Ovary (tissue), 9 donors: Measurements from ENCODE around the gene LRCH1. TPM values are rescaled to one million over a fixed set of nuclear protein-coding genes. Genes with fewer than 3 reads are reported as not detected.

Experiments used
- DNase-seq, 5 donors: peaks; one replicate each; pipeline ENCODE4 v3.0.0-alpha.2; 2019 to 2020
- H3K27ac ChIP-seq, 2 donors: fragments of 200-600 bp; one replicate each; pipeline versions ENCODE4 v1.5.1 to v1.8.0; 2019 to 2022
- H3K27me3 ChIP-seq: fragments of 200-600 bp; one replicate; pipeline ENCODE4 v1.8.0; 2022
- H3K36me3 ChIP-seq: fragments of 200-600 bp; sonication (generic); one replicate; pipeline ENCODE4 v1.5.1; 2019
- H3K4me1 ChIP-seq: one replicate; pipeline ENCODE4 v1.8.1; 2013; ENCODE audit warnings: mild to moderate bottlenecking, moderate library complexity; ENCODE audit not compliant: insufficient read depth
- H3K4me3 ChIP-seq: fragments of 200-600 bp; sonication (generic); one replicate; pipeline ENCODE4 v1.5.1; 2017
- H3K9me3 ChIP-seq, 2 donors: fragments of 200-600 bp in 1 of 2; sonication (generic) in 1 of 2; one replicate each; pipeline versions ENCODE4 v1.5.1 to v1.8.1; 2013 to 2019; ENCODE audit warnings: mild to moderate bottlenecking in 1 of 2, moderate library complexity in 1 of 2
- CTCF ChIP-seq, 3 donors: fragments of 450-650 bp in 2 of 3; fragments of 200-600 bp in 1 of 3; IDR thresholded peaks; one replicate each; pipeline versions ENCODE4 v1.5.1 to v1.8.0; 2016 to 2022; ENCODE audit warnings: antibody characterized with exemption in 3 of 3, mild to moderate bottlenecking in 1 of 3
- EP300 ChIP-seq: sonication (generic); formaldehyde crosslinking; IDR thresholded peaks from one replicate; pipeline ENCODE4 v1.6.1; 2017; ENCODE audit warnings: antibody characterized with exemption
- POLR2A ChIP-seq: fragments of 450-650 bp; IDR thresholded peaks from one replicate; pipeline ENCODE4 v1.6.1; 2017; ENCODE audit warnings: antibody characterized with exemption, mild to moderate bottlenecking, moderate library complexity
- WGBS, 3 donors: extraction: QIAGEN DNeasy Blood & Tissue Kit in 1 of 3; methylation state at CpG; one replicate each; pipeline versions ENCODE4 v1.1.5 to v1.1.7; 2013 to 2017; 5-methylcytosine and 5-hydroxymethylcytosine counted together
- intact Hi-C, 4 donors: fragments of 100-400 bp; cut with DNase I; formaldehyde crosslinking; loops; one replicate each; pipeline versions ENCODE4 v1.11.0 to v1.15.1; 2022 to 2023
- polyA plus RNA-seq, 2 donors: library from polyadenylated mRNA; stranded (reverse); fragments of 200-250 nt in 1 of 2; fragments of 350-450 nt in 1 of 2; fragmentation: Illumina TruSeq in 1 of 2; extraction: RNeasy Lipid Tissue Mini Kit (QIAGEN cat#74804) in 1 of 2; gene quantifications; one replicate each; pipeline ENCODE4 v1.2.3, GENCODE V29; 2013 to 2014
- total RNA-seq, 7 donors: library from RNA; depleted of rRNA in 2 of 7; stranded (reverse); fragments of >200 nt in 2 of 7; fragmentation: NEBNext Ultra II Directional in 3 of 7; extraction: Animal tissue kit (Norgen Biotek cat#: 25700) in 3 of 7; gene quantifications; one replicate each; pipeline versions ENCODE4 v1.1.0 to v1.2.4, GENCODE V29; 2016 to 2023
- donor health status: DM: no; HTN: no; CAD: no; lungs with moderate emphysema.
- donor health status: DM: no; HTN: no; CAD: no.
- donor health status: Bipolar disorder and iron deficiency.
- donor health status: DM: yes; HTN: yes; CAD: no.
- donor health status: DM: no; HTN: no; CAD: no.
- donor health status: DM: yes; HTN: yes; CAD: no.

LRCH1 gene
- total and polyA plus RNA-seq, 9 donors, result 7.6 to 19.3 (median 15.8) TPM

- H3K36me3 ChIP-seq, result no peaks in the 10 kb centered on the region
- no peaks in the 10 kb centered on the region for H3K27me3 ChIP-seq
- 67 to 77% (median 67%) methylated on average over 3 of the region's 3 CpGs for WGBS, 3 donors
- peaks cover 9% of the 10 kb centered on the region for H3K4me1 ChIP-seq
- H3K27ac ChIP-seq, result no peak overlapping the region
- intact Hi-C loops, result no loop called here
- DNase-seq, result no peak
- TF ChIP-seq POLR2A, result no peak
- no peak for TF ChIP-seq CTCF (IDR thresholded peaks at IDR 0.05)
- TF ChIP-seq EP300, result no peak
- no peak overlapping the region for H3K4me3 ChIP-seq
- H3K9me3 ChIP-seq, result no peaks in the 10 kb centered on the region
Measured at GRCh38 chr13:46605825-46606554, 53.0 kb downstream of the LRCH1 start.

- Histone ChIP-seq H3K4me1 (peaks cover 9% of the 10 kb centered on the region), H3K9me3 (no peaks in the 10 kb centered on the region), H3K27me3 (no peaks in the 10 kb centered on the region), H3K36me3 (no peaks in the 10 kb centered on the region), H3K4me3 (no peak overlapping the region), H3K27ac (no peak overlapping the region)
- WGBS, 3 donors, result 75 to 89% (median 88%) methylated on average over 3 of the region's 3 CpGs
- TF ChIP-seq CTCF (IDR thresholded peaks at IDR 0.05) (no peak), POLR2A (no peak), EP300 (no peak)
- intact Hi-C loops, result no loop called here
- no peak for DNase-seq
Measured at GRCh38 chr13:46606970-46607369, 54.0 kb downstream of the LRCH1 start.

GRCh38 chr13:46607768-46608564, 55.0 kb downstream of the LRCH1 start:
- intact Hi-C loops, result no loop called here
- Histone ChIP-seq H3K27ac (no peak overlapping the region), H3K4me1 (peaks cover 9% of the 10 kb centered on the region), H3K36me3 (no peaks in the 10 kb centered on the region), H3K27me3 (no peaks in the 10 kb centered on the region), H3K4me3 (no peak overlapping the region), H3K9me3 (no peaks in the 10 kb centered on the region)
- 89 to 90% (median 89%) methylated on average over 9 of the region's 9 CpGs for WGBS, 3 donors
- DNase-seq, result no peak
- TF ChIP-seq EP300, result no peak

- TF ChIP-seq EP300, result no peak
- no peak for TF ChIP-seq POLR2A
- TF ChIP-seq CTCF (IDR thresholded peaks at IDR 0.05), result no peak
Measured at GRCh38 chr13:46609052-46609451, 56.1 kb downstream of the LRCH1 start.

GRCh38 chr13:46609726-46610125, 56.8 kb downstream of the LRCH1 start:
- no peak overlapping the region for H3K4me3 ChIP-seq
- no peaks in the 10 kb centered on the region for H3K27me3 ChIP-seq
- peaks cover 6% of the 10 kb centered on the region for H3K4me1 ChIP-seq
- TF ChIP-seq EP300 (no peak), CTCF (IDR thresholded peaks at IDR 0.05) (no peak), POLR2A (no peak)
- WGBS, 3 donors, result 93 to 97% (median 93%) methylated on average over 6 of the region's 6 CpGs
- DNase-seq, result no peak
- H3K9me3 ChIP-seq, result no peaks in the 10 kb centered on the region
- intact Hi-C loops, result no loop called here
- no peaks in the 10 kb centered on the region for H3K36me3 ChIP-seq
- no peak overlapping the region for H3K27ac ChIP-seq

More at GRCh38 chr13:46609052-46609451, 56.1 kb downstream of the LRCH1 start:
- Histone ChIP-seq H3K27ac (no peak overlapping the region), H3K9me3 (no peaks in the 10 kb centered on the region), H3K4me3 (no peak overlapping the region), H3K4me1 (peaks cover 9% of the 10 kb centered on the region), H3K27me3 (no peaks in the 10 kb centered on the region), H3K36me3 (no peaks in the 10 kb centered on the region)
- intact Hi-C loops, result no loop called here
- no peak for DNase-seq
- WGBS, 3 donors, result 77 to 86% (median 82%) methylated on average over 4 of the region's 4 CpGs
